Natural killer cell (primary cell): ENCODE results near the gene UBQLN3. TPM values are rescaled to one million over a fixed set of nuclear protein-coding genes. Genes with fewer than 3 reads are reported as not detected.

Experiments used
- ATAC-seq, 3 donors: fragments of 150-1000 bp in 2 of 3; fragments of 200-7000 bp in 1 of 3; cut with Tn5 transposase; 1 replicate in 1 of 3; 2 replicates in 2 of 3; pipeline ENCODE4 v1.10.0; 2021; ENCODE audit warnings: mild to moderate bottlenecking in 2 of 3, moderate library complexity in 2 of 3
- DNase-seq, 2 donors: peaks; one replicate each; pipeline versions ENCODE4 v3.0.0 to v3.0.0-alpha.2; 2013 to 2021; ENCODE audit warnings: mixed read lengths in 1 of 2
- H3K27ac ChIP-seq: one replicate; pipeline ENCODE4 v1.5.1; 2013; ENCODE audit warnings: mild to moderate bottlenecking, low read length
- H3K27me3 ChIP-seq: one replicate; pipeline ENCODE4 v1.6.1; 2013; ENCODE audit warnings: low read length; ENCODE audit not compliant: control insufficient read depth, insufficient read depth
- H3K36me3 ChIP-seq: one replicate; pipeline ENCODE4 v1.6.1; 2013; ENCODE audit warnings: low read length; ENCODE audit not compliant: control insufficient read depth, insufficient read depth
- H3K4me1 ChIP-seq: one replicate; pipeline ENCODE4 v1.6.1; 2013; ENCODE audit warnings: low read length; ENCODE audit not compliant: control insufficient read depth, insufficient read depth
- H3K4me3 ChIP-seq: one replicate; pipeline ENCODE4 v1.5.1; 2013; ENCODE audit warnings: low read length
- H3K9me3 ChIP-seq: one replicate; pipeline ENCODE4 v1.6.1; 2013; ENCODE audit warnings: low read length; ENCODE audit not compliant: control insufficient read depth, insufficient read depth
- H3K27ac Mint-ChIP-seq, 2 donors: one replicate each; pipeline ENCODE4 v1.8.0; 2022; ENCODE audit warnings: mild to moderate bottlenecking in 2 of 2, mixed read lengths in 2 of 2, moderate library complexity in 1 of 2
- H3K27me3 Mint-ChIP-seq, 2 donors: one replicate each; pipeline ENCODE4 v1.8.0; 2022; ENCODE audit warnings: low read depth in 2 of 2, mixed read lengths in 2 of 2
- H3K36me3 Mint-ChIP-seq: one replicate; pipeline ENCODE4 v1.8.0; 2022; ENCODE audit warnings: mixed read lengths
- H3K4me1 Mint-ChIP-seq, 2 donors: one replicate each; pipeline ENCODE4 v1.8.0; 2022; ENCODE audit warnings: mixed read lengths in 2 of 2
- H3K4me3 Mint-ChIP-seq: one replicate; pipeline ENCODE4 v1.8.0; 2022; ENCODE audit warnings: mild to moderate bottlenecking, moderate library complexity, mixed read lengths
- H3K9me3 Mint-ChIP-seq, 2 donors: one replicate each; pipeline ENCODE4 v1.8.0; 2022; ENCODE audit warnings: mixed read lengths in 2 of 2
- CTCF ChIP-seq: fragments of 200-600 bp; IDR thresholded peaks from one replicate; pipeline ENCODE4 v1.8.0; 2022; ENCODE audit warnings: antibody characterized with exemption
- WGBS: methylation state at CpG from one replicate; pipeline ENCODE4 v1.1.7; 2013; ENCODE audit warnings: missing lambda C conversion rate; ENCODE audit not compliant: insufficient coverage; 5-methylcytosine and 5-hydroxymethylcytosine counted together
- intact Hi-C: fragments of 100-400 bp; cut with micrococcal nuclease; formaldehyde crosslinking; loops from one replicate; pipeline ENCODE4 v1.14.2; 2022
- total RNA-seq, 4 donors: library from RNA; stranded (reverse); fragments of 120-200 nt in 1 of 4; gene quantifications; one replicate each; pipeline versions ENCODE4 v1.2.3 to v1.2.4, GENCODE V29; 2013 to 2022

The UBQLN3 gene
- total RNA-seq, 3 donors from 2014 or later (not counting 1 experiment from before 2014, with no cell fraction given): 0.15 to 0.20 TPM; not detected in 1

GRCh38 chr11:5467527-5467926, 42.2 kb downstream of the UBQLN3 start:
- no peak for TF ChIP-seq CTCF
- H3K4me1 ChIP-seq: no peaks in the 10 kb centered on the region
- intact Hi-C loops: no loop called here
- H3K4me3 Mint-ChIP-seq: no peak overlapping the region
- DNase-seq: no peak
- whole genome bisulfite sequencing: 66% methylated on average over 2 of the region's 2 CpGs
- H3K36me3 ChIP-seq: no peaks in the 10 kb centered on the region
- no peaks in the 10 kb centered on the region for H3K27me3 ChIP-seq
- H3K27ac Mint-ChIP-seq: no peak overlapping the region
- no peaks in the 10 kb centered on the region for H3K9me3 Mint-ChIP-seq
- H3K9me3 ChIP-seq: no peaks in the 10 kb centered on the region
- H3K27ac ChIP-seq: no peak overlapping the region
- no peak overlapping the region for H3K4me3 ChIP-seq
- H3K36me3 Mint-ChIP-seq: no peaks in the 10 kb centered on the region
- H3K4me1 Mint-ChIP-seq: no peaks in the 10 kb centered on the region
- peaks cover 10 to 11% of the 10 kb centered on the region in 2 donors for H3K27me3 Mint-ChIP-seq
- no peak for ATAC-seq

DNA sequence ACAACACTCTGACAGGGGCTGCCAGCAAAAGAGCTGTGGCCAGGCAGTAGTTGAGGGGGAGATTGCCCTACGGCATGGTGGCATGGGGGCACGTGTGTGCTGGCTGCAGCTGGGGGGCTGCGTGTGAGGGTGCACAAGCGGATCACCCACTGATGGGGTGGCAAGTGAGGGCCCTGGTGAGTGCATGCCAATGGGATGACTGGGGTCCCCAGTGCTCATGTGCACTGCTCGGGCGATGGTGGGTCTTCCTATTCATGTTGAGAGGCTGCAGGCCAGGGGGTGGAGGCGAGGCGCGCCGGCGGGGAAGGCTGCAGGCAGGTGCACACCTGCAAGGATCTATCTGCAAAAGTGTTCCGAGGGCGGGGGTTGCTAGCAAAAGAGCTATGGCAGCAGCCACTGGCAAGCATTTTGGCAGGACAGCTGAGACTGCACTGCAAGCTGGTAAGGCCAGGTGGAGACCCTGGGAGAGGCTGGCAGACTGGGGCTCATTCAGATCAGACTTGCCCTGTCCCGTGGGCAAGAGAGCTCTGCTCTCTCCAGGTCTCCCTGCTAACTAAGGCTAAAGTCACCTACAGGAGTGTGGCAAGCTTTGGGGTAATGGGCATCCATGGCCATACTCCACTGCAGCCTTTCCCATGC, 48.7 kb downstream of the UBQLN3 start:
- Mint-ChIP-seq H3K36me3 (no peaks in the 10 kb centered on the region), H3K4me1 (no peaks in the 10 kb centered on the region), H3K27ac (no peak overlapping the region), H3K9me3 (no peaks in the 10 kb centered on the region), H3K27me3 (peaks cover 0 to 7% of the 10 kb centered on the region in 2 donors), H3K4me3 (no peak overlapping the region)
- TF ChIP-seq CTCF: no peak
- Histone ChIP-seq H3K4me1 (no peaks in the 10 kb centered on the region), H3K4me3 (no peak overlapping the region), H3K9me3 (no peaks in the 10 kb centered on the region), H3K36me3 (no peaks in the 10 kb centered on the region), H3K27ac (no peak overlapping the region), H3K27me3 (no peaks in the 10 kb centered on the region)
- ATAC-seq (no peak), DNase-seq (no peak)
- WGBS: 90% methylated on average over 14 of the region's 14 CpGs
- intact Hi-C loops: no loop called here

Other genes starting within 250 kb of the UBQLN3 start
- gene HBE1, start 240.0 kb downstream of the UBQLN3 start, total RNA-seq: not detected
- gene OR51B4, start 208.0 kb downstream of the UBQLN3 start, total RNA-seq: not detected
- gene OR51B2, start 185.7 kb downstream of the UBQLN3 start, total RNA-seq: not detected
- not detected for gene OR51B5, start 166.4 kb downstream of the UBQLN3 start, total RNA-seq
- gene OR51B6, start 158.4 kb downstream of the UBQLN3 start, total RNA-seq: not detected
- not detected for gene OR51M1, start 126.1 kb downstream of the UBQLN3 start, total RNA-seq
- not detected for gene OR51Q1, start 87.8 kb downstream of the UBQLN3 start, total RNA-seq
- not detected for gene OR51I1, start 68.4 kb downstream of the UBQLN3 start, total RNA-seq
- gene OR51I2, start 60.6 kb downstream of the UBQLN3 start, total RNA-seq: not detected
- not detected for gene OR52D1, start 21.3 kb downstream of the UBQLN3 start, total RNA-seq
- 1 to 10 TPM in 1 of 3 donors, under 1 TPM in 1, not detected in 1; 0.61 to 1.3 TPM for gene UBQLNL, start 6.7 kb upstream of the UBQLN3 start, total RNA-seq
- under 1 TPM; 0.26 to 0.95 (median 0.70) TPM for gene OR52H1, start 38.6 kb upstream of the UBQLN3 start, total RNA-seq
- gene OR52B6, start 70.9 kb upstream of the UBQLN3 start, total RNA-seq: not detected
- 1 to 10 TPM in 1 of 3 donors, not detected in 2; 1.1 TPM for gene TRIM6, start 86.7 kb upstream of the UBQLN3 start, total RNA-seq
- 10 to 100 TPM in 1 of 3 donors, 1 to 10 TPM in 2; 8.2 to 10.0 (median 9.9) TPM for gene TRIM34, start 115.0 kb upstream of the UBQLN3 start, total RNA-seq
- gene TRIM5, start 175.1 kb upstream of the UBQLN3 start, total RNA-seq: 10 to 100 TPM; 16.3 to 24.4 (median 20.2) TPM
- gene TRIM22, start 179.8 kb upstream of the UBQLN3 start, total RNA-seq: 100 to 1,000 TPM; 304 to 339 (median 334) TPM
- gene OR56B1, start 226.5 kb upstream of the UBQLN3 start, total RNA-seq: under 1 TPM; 0.18 to 0.93 (median 0.42) TPM
- gene OR52N4, start 244.3 kb upstream of the UBQLN3 start, total RNA-seq: 1 to 10 TPM; 1.2 to 2.1 (median 1.3) TPM